Heart right ventricle (tissue), 16 donors: ENCODE data around the gene ANKRD60. TPM values are rescaled to one million over a fixed set of nuclear protein-coding genes. Genes with fewer than 3 reads are reported as not detected.

Experiments
- ATAC-seq, 8 donors: fragments of 200-7000 bp; cut with Tn5 transposase; one replicate each; pipeline ENCODE4 v1.9.1; 2020; ENCODE audit warnings: mild to moderate bottlenecking in 8 of 8, moderate library complexity in 8 of 8, moderate number of reproducible peaks in 1 of 8
- DNase-seq, 2 donors: peaks; one replicate each; pipeline ENCODE4 v3.0.0-alpha.2; 2020
- H3K27ac ChIP-seq, 10 donors: fragments of 200-600 bp; sonication (generic) in 2 of 10; one replicate each; pipeline versions ENCODE4 v1.5.0 to v1.8.0; 2020 to 2022; ENCODE audit warnings: mild to moderate bottlenecking in 3 of 10
- H3K27me3 ChIP-seq, 7 donors: fragments of 200-600 bp; one replicate each; pipeline ENCODE4 v1.8.0; 2021 to 2022; ENCODE audit warnings: mild to moderate bottlenecking in 2 of 7
- H3K36me3 ChIP-seq, 9 donors: fragments of 200-600 bp; sonication (generic) in 1 of 9; one replicate each; pipeline versions ENCODE4 v1.5.0 to v1.8.0; 2020 to 2022; ENCODE audit warnings: mild to moderate bottlenecking in 2 of 9
- H3K4me1 ChIP-seq, 9 donors: fragments of 200-600 bp; sonication (generic) in 1 of 9; one replicate each; pipeline versions ENCODE4 v1.5.0 to v1.8.0; 2020 to 2022; ENCODE audit warnings: mild to moderate bottlenecking in 4 of 9
- H3K4me3 ChIP-seq, 10 donors: fragments of 200-600 bp; sonication (generic) in 2 of 10; one replicate each; pipeline versions ENCODE4 v1.5.0 to v1.8.0; 2020 to 2022; ENCODE audit warnings: mild to moderate bottlenecking in 7 of 10, moderate library complexity in 2 of 10
- H3K9me3 ChIP-seq, 11 donors: fragments of 200-600 bp in 10 of 11; sonication (generic) in 2 of 11; one replicate each; pipeline versions ENCODE4 v1.5.0 to v1.8.0; 2013 to 2022; ENCODE audit warnings: mild to moderate bottlenecking in 2 of 11, control low read depth in 1 of 11, moderate library complexity in 1 of 11
- CTCF ChIP-seq, 9 donors: fragments of 200-600 bp; sonication (generic) in 2 of 9; IDR thresholded peaks; one replicate each; pipeline versions ENCODE4 v1.5.0 to v1.8.0; 2021 to 2022; ENCODE audit warnings: antibody characterized with exemption in 9 of 9, mild to moderate bottlenecking in 5 of 9, moderate library complexity in 1 of 9
- WGBS, 2 donors: extraction: QIAGEN DNeasy Blood & Tissue Kit; methylation state at CpG; one replicate each; pipeline ENCODE4 v1.1.7; 2013; ENCODE audit warnings: inconsistent platforms in 1 of 2; 5-methylcytosine and 5-hydroxymethylcytosine counted together
- intact Hi-C, 10 donors: fragments of 100-400 bp; cut with DNase I; formaldehyde crosslinking; loops; one replicate each; pipeline versions ENCODE4 v1.11.1 to v1.14.2; 2022
- polyA plus RNA-seq, 2 donors: library from polyadenylated mRNA; stranded (reverse); fragments of 200-250 nt; gene quantifications; one replicate each; pipeline ENCODE4 v1.2.3, GENCODE V29; 2013
- total RNA-seq, 10 donors: library from RNA; stranded (reverse); fragmentation: NEBNext Ultra II Directional in 3 of 10; extraction: Animal tissue kit (Norgen Biotek cat#: 25700) in 3 of 10; gene quantifications; one replicate each; pipeline versions ENCODE4 v1.2.1 to v1.2.4, GENCODE V29; 2021 to 2023
- donor health status: Arrhythmogenic right ventricular cardiomyopathy.
- donor health status: ischemic (EF 13 %, LVEDD 7.1; RV severe dilation, severe dysfunction).
- donor health status: healthy with polysubstance abuse.
- donor health status: DM: no; HTN: yes; CAD: no.
- donor health status: DM: no; HTN: no; CAD: no.
- donor health status: ischemic (EF 25% LVEDD 6.9; RV normal size, moderate dysfunction).
- donor health status: ischemic (EF 25% LVEDD 5.7; RV mildly dilated, moderate dysfunction).
- donor health status: healthy.
- donor health status: DM: yes; HTN: yes; CAD: no.
- donor health status: Ischemic cardiomyopathy.
- donor health status: ischemic (EF 35%, LVEDD 5.7; RV mildly dilated, moderate dysfunction).
- donor health status: nonischemic (EF 11% LVEDD 7.7; RV severe dilation, severe dysfunction).
- donor health status: DM: yes; HTN: yes; CAD: no.
- donor health status: PGD.
- donor health status: ischemic (EF 29% LVEDD 5.4; RV normal size, mild dysfunction).
- donor health status: nonischemic (EF 23%, LVEDD 6.1; RV moderate dilation, normal function).

The ANKRD60 gene
- total and polyA plus RNA-seq, 12 donors, result not detected

DNA sequence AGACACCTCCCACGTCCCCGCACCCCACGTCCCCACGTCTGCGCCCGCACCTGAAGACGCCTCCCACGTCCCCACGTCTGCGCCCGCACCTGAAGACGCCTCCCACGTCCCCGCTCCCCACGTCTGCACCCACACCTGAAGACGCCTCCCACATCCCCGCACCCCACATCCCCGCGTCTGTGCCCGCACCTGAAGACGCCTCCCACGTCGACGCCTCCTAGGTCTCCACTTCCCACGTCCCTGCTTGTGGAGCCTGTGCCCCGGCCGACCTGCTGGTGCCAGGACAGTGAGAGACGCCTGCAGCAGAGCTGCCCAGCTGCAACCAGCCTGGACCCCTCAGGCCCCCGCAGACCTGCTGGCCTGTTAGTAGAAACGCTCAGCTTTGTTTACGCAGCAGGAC, 22.6 kb downstream of the ANKRD60 start:
- intact Hi-C loops, result loop anchor here in 2 of 10 donors (5.0 kb wide), 2 partner anchors 679 to 694 kb away; partner anchors contain the start of gene CTCFL (in 1 of the 2)
- no peak for ATAC-seq
- Histone ChIP-seq H3K9me3 (no peaks in the 10 kb centered on the region), H3K4me3 (no peak overlapping the region), H3K36me3 (no peaks in the 10 kb centered on the region), H3K4me1 (peaks cover 0 to 3% (median 0%) of the 10 kb centered on the region in 9 donors), H3K27ac (no peak overlapping the region), H3K27me3 (peaks cover 0 to 10% (median 9%) of the 10 kb centered on the region in 7 donors)
- DNase-seq, result no peak
- 90 to 93% methylated on average over 29 to 31 of the region's 31 CpGs for WGBS, 2 donors
- TF ChIP-seq CTCF (IDR thresholded peaks at IDR 0.05), result no peak

DNA sequence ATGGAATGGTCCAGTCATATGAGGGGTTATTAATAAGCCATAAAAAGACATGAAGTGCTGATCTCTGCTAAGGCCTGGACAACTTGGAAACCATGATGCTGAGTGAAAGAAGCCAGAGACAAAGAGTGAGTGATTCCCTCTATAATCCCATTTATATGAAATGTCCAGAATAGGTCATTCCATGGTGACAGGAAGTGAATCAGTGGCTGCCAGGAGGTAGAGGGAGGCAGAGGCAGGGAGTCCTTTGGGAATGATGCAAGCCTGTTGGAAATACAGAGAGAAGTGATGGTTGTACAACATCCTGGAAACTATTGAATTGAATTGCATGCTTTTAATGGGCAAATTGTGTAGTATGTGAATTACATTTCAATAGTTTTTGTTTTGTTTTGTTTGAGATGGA, 26.4 kb downstream of the ANKRD60 start:
- Histone ChIP-seq H3K36me3 (no peaks in the 10 kb centered on the region), H3K27me3 (no peaks in the 10 kb centered on the region), H3K9me3 (no peaks in the 10 kb centered on the region), H3K4me1 (peaks cover 0 to 6% (median 0%) of the 10 kb centered on the region in 9 donors), H3K27ac (no peak overlapping the region), H3K4me3 (no peak overlapping the region)
- TF ChIP-seq CTCF (IDR thresholded peaks at IDR 0.05), result no peak
- intact Hi-C loops, result no loop called here
- no peak for DNase-seq
- no peak for ATAC-seq

GRCh38 chr20:58201616-58202015, 26.8 kb downstream of the ANKRD60 start:
- intact Hi-C loops, result no loop called here
- ATAC-seq (no peak), DNase-seq (no peak)
- no peak overlapping the region for H3K4me3 ChIP-seq
- WGBS, 2 donors, result 88 to 90% methylated on average over 9 of the region's 9 CpGs
- H3K4me1 ChIP-seq, result peaks cover 0 to 6% (median 0%) of the 10 kb centered on the region in 9 donors
- no peak overlapping the region for H3K27ac ChIP-seq
- no peaks in the 10 kb centered on the region for H3K9me3 ChIP-seq
- H3K27me3 ChIP-seq, result no peaks in the 10 kb centered on the region
- TF ChIP-seq CTCF (IDR thresholded peaks at IDR 0.05), result no peak
- no peaks in the 10 kb centered on the region for H3K36me3 ChIP-seq

DNA sequence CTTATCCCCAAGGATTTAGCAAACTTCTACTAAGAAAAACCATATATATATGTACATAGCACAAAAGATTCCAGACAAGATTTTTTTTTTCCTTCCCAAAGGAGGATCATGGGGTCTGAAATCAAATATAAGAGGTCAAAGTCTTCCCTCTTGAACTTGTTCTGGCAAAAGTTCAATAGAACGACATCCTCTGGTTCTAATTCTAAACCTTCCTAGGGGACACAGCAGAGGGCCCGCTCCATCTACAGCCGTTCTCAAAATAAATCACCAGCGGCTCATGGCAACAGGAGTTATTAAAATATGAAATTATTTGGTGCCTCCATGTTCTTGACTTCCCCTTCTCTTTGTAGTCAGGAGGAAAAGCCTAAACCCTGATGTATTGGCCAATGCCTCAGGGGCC, 29.0 kb downstream of the ANKRD60 start:
- intact Hi-C loops, result no loop called here
- ATAC-seq (peak in 5 of 8 donors; percentile 33 to 61 (median 42)), DNase-seq (no peak)
- Histone ChIP-seq H3K9me3 (no peaks in the 10 kb centered on the region), H3K27me3 (no peaks in the 10 kb centered on the region), H3K27ac (peak overlapping the region in 2 of 10 donors; percentile 6 to 22), H3K36me3 (no peaks in the 10 kb centered on the region), H3K4me3 (no peak overlapping the region), H3K4me1 (peaks cover 0 to 6% (median 0%) of the 10 kb centered on the region in 9 donors)
- 66 to 69% methylated on average over 4 of the region's 4 CpGs for WGBS, 2 donors
- TF ChIP-seq CTCF (IDR thresholded peaks at IDR 0.05), result no peak
